Measurements from ENCODE around the gene KRTAP13-3. TPM values are rescaled to one million over a fixed set of nuclear protein-coding genes. Genes with fewer than 3 reads are reported as not detected.

The KRTAP13-3 gene
- total RNA-seq, 4 donors from 2014 or later = not detected

GRCh38 chr21:30447056-30447455 is 21.3 kb upstream of the KRTAP13-3 start:
- no peak overlapping the region for H3K4me3 ChIP-seq
- no peaks in the 10 kb centered on the region for H3K4me1 ChIP-seq

GRCh38 chr21:30444204-30444603 is 18.5 kb upstream of the KRTAP13-3 start:
- TF ChIP-seq POLR2A (IDR thresholded peaks at IDR 0.05; ENCODE audit: low read depth) (no peak), EP300 (IDR thresholded peaks at IDR 0.05) (no peak), CTCF (IDR thresholded peaks at IDR 0.05) (no peak), POLR2AphosphoS5 (IDR thresholded peaks at IDR 0.05) (no peak)
- no peaks in the 10 kb centered on the region for H3K4me1 ChIP-seq
- H3K27ac ChIP-seq (replicated peaks in 1 of 4) = no peak overlapping the region
- no peaks in the 10 kb centered on the region for H3K9me3 ChIP-seq
- intact Hi-C loops (cut with DNase I) = no loop called here
- no peaks in the 10 kb centered on the region for H3K36me3 ChIP-seq
- H3K27me3 ChIP-seq = no peaks in the 10 kb centered on the region
- no peak overlapping the region for H3K4me3 ChIP-seq
- 40% methylated on average over 1 of the region's 1 CpG for WGBS
- DNase-seq (ENCODE audit: extremely low spot score) = no peak

More at GRCh38 chr21:30447056-30447455, 21.3 kb upstream of the KRTAP13-3 start:
- no peaks in the 10 kb centered on the region for H3K9me3 ChIP-seq
- no peak for TF ChIP-seq POLR2AphosphoS5 (IDR thresholded peaks at IDR 0.05)
- no peak for TF ChIP-seq CTCF (IDR thresholded peaks at IDR 0.05)
- TF ChIP-seq POLR2A (IDR thresholded peaks at IDR 0.05; ENCODE audit: low read depth) = no peak
- no peak for DNase-seq (ENCODE audit: extremely low spot score)
- H3K27ac ChIP-seq (replicated peaks in 1 of 4) = no peak overlapping the region
- H3K36me3 ChIP-seq = no peaks in the 10 kb centered on the region
- intact Hi-C loops (cut with DNase I) = no loop called here
- 27% methylated on average over 4 of the region's 4 CpGs for WGBS
- H3K27me3 ChIP-seq = no peaks in the 10 kb centered on the region

- Histone ChIP-seq H3K36me3 (no peaks in the 10 kb centered on the region), H3K27ac (replicated peaks in 1 of 4) (no peak overlapping the region)
These were observed 17.5 kb upstream of the KRTAP13-3 start for GRCh38 chr21:30443226-30443625.

GRCh38 chr21:30439975-30440374 is 14.2 kb upstream of the KRTAP13-3 start, which contains the start of gene KRTAP15-1:
TSS of gene KRTAP15-1 (plus strand) at chr21:30440275. CDS start at chr21:30440328, 53 bp downstream.
- no peak for TF ChIP-seq CTCF (IDR thresholded peaks at IDR 0.05)
- TF ChIP-seq POLR2AphosphoS5 (IDR thresholded peaks at IDR 0.05) = no peak
- no peak for TF ChIP-seq EP300 (IDR thresholded peaks at IDR 0.05)
- no peak for TF ChIP-seq POLR2A (IDR thresholded peaks at IDR 0.05; ENCODE audit: low read depth)

More at GRCh38 chr21:30443226-30443625, 17.5 kb upstream of the KRTAP13-3 start:
- TF ChIP-seq POLR2AphosphoS5 (IDR thresholded peaks at IDR 0.05) = no peak
- TF ChIP-seq POLR2A (IDR thresholded peaks at IDR 0.05; ENCODE audit: low read depth) = no peak
- no peak for TF ChIP-seq CTCF (IDR thresholded peaks at IDR 0.05)
- TF ChIP-seq EP300 (IDR thresholded peaks at IDR 0.05) = no peak
- no peaks in the 10 kb centered on the region for H3K9me3 ChIP-seq
- H3K27me3 ChIP-seq = no peaks in the 10 kb centered on the region
- intact Hi-C loops (cut with DNase I) = no loop called here
- no peak for DNase-seq (ENCODE audit: extremely low spot score)
- H3K4me1 ChIP-seq = no peaks in the 10 kb centered on the region
- no peak overlapping the region for H3K4me3 ChIP-seq

GRCh38 chr21:30437010-30437565 is 11.4 kb upstream of the KRTAP13-3 start:
- H3K4me1 ChIP-seq = no peaks in the 10 kb centered on the region
- TF ChIP-seq POLR2A (IDR thresholded peaks at IDR 0.05; ENCODE audit: low read depth) (no peak), EP300 (IDR thresholded peaks at IDR 0.05) (no peak), POLR2AphosphoS5 (IDR thresholded peaks at IDR 0.05) (no peak), CTCF (IDR thresholded peaks at IDR 0.05) (no peak)
- H3K27ac ChIP-seq (replicated peaks in 1 of 4) = no peak overlapping the region
- intact Hi-C loops (cut with DNase I) = no loop called here
- no peaks in the 10 kb centered on the region for H3K36me3 ChIP-seq
- no peak overlapping the region for H3K4me3 ChIP-seq
- no peak for DNase-seq (ENCODE audit: extremely low spot score)
- no peaks in the 10 kb centered on the region for H3K27me3 ChIP-seq
- WGBS = 65% methylated on average over 3 of the region's 3 CpGs
- H3K9me3 ChIP-seq = no peaks in the 10 kb centered on the region

More at GRCh38 chr21:30439975-30440374, 14.2 kb upstream of the KRTAP13-3 start, which contains the start of gene KRTAP15-1:
- Histone ChIP-seq H3K36me3 (no peaks in the 10 kb centered on the region), H3K9me3 (no peaks in the 10 kb centered on the region), H3K27ac (replicated peaks in 1 of 4) (no peak within 1 kb of the TSS), H3K4me1 (no peaks in the 10 kb centered on the region), H3K4me3 (no peak within 1 kb of the TSS), H3K27me3 (no peaks in the 10 kb centered on the region)
- intact Hi-C loops (cut with DNase I) = no loop called here
- 95% methylated on average over 5 of the region's 5 CpGs for WGBS
- no peak for DNase-seq (ENCODE audit: extremely low spot score)

Data from esophagus muscularis mucosa (tissue), 4 donors.